DMS 273 treated with DMSO at 0.1 percent for 48 hours (cell line): ENCODE results near the gene KIF11.
A peak's percentile ranks its signal among the peaks of the same experiment; 100 is the strongest.
"Not testable (repeated sequence)": the region's sequence is repeated elsewhere in the genome, so short reads cannot be mapped to it uniquely, and the experiment has no call there.

Experiments
- DNase-seq: peaks from one replicate; lab custom pipeline; 2025; lab: John Stamatoyannopoulos, UW

The KIF11 gene

DNA sequence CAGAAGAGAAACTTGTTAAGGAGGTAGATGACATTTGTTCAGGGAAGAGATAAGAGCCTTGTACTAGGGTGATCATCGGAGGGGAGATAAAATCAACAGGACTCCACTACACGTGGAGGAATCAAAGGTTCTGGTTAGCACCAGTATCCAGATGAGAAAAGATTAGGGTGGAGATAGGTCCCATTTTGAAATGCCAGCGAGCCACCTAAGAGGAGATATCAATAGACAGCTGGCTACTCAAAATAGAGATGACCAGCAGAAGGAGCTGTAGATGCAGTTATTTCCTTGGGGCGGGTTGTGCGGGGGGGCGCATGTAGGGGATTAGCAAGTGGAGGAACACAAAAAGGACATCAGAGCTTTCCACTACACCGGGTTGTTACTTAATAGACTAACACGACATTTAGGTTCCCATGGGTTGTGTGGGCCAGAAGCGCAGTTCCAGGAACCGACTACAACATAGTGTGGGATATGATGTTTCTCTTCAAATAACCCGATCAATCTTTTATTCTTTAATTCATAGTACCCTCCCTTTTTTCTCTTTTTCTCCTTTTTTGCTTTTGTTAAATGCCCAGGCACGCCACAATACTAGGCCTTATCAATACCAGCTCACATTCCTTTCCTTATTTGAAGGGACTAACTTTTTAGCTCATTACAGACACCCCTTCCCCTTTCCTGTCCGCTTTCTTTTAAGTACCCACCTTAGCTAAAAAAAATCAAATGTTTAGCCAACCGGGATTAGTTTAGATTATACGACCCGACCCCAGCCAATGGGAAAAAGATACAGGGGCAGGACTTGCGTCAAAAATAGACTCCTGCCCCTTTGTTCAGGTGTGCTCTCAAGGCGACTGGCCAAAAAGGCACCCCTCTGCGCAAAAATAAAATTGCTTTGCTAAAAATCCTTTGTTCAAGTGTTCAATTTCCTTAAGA, 2.0 kb upstream of the KIF11 start:
- peak; percentile 10 for DNase-seq

GRCh38 chr10:92591550-92592022, 1.3 kb upstream of the KIF11 start:
- DNase-seq = peak; percentile 27

GRCh38 chr10:92593619-92594588, 974 bp downstream of the KIF11 start:
- DNase-seq = no peak

DNA sequence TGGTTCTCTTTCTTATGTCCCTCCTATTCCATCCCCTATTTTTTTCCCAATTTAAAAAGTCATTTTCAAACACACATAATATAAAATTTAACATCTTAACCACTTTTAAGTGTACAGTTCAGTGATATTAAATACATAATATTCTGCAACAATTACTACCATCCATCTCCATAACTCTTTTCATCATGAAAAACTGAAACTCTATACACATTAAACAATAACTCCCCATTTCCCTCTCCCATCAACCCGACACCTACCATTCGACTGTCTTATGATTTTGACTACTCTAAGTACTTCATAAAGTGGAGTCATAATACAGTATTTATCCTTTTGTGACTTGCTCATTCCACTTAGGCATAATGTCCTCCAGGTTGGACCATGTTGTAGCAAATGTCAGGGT, 2.6 kb downstream of the KIF11 start:
- no peak for DNase-seq

DNA sequence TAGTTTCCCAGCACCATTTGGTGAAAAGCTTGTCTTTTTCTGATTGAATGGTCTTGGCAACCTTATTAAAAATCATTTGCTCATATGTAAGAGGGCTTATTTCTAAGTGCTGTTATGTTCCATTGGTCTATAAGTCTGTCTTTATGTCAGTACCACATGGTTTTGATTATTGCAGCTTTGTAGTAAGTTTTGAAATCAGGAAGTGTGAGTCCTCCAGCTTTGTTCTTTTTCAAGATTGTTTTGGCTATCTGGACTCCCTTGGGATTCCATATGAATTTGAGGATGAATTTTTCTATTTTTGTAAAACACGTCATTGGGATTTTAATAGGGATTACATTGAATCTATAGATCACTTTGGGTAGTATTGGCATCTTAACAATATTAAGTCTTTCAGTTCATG, 5.4 kb downstream of the KIF11 start:
- no peak for DNase-seq

DNA sequence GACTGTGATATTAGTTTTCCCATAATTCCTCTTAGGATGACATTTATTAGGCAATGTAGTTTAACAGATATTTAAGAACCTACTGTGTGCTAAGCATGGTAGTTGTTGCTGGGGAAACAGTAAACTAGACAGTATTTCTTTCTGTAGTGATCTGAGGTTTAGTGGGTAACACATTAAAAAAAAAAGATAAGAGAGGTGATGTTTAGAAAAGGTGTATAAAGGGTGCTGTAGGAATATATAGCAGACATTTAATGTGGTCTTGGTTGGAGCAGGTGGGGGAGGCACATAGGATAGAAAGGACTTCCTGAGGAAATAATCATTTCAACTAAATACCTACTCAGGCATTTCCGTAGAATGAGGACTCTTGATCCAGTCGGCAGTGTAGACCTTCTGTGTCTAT, 11.9 kb downstream of the KIF11 start:
- no peak for DNase-seq

- DNase-seq = no peak
These were observed 22.6 kb downstream of the KIF11 start for GRCh38 chr10:92615515-92615914.

DNA sequence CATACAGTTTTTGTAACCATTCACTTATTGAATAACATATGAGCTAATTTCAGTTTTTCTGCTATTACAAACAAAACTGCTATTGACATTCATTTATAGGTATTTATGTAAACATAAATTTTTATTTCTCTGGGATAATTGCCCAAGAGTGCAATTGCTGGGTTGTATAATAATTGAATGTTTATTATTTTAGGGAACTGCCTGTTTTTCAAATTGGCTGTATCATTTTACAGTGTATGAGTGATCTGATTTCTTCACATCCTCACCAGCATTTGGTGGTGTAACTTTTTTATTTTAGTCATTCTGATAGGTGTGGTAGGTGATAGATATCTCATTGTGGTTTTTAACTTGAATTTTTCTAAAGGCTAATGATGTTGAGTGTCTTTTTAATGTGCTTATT, 26.4 kb downstream of the KIF11 start:
- no peak for DNase-seq

GRCh38 chr10:92627845-92628480, 35.0 kb downstream of the KIF11 start:
- no peak for DNase-seq

DNA sequence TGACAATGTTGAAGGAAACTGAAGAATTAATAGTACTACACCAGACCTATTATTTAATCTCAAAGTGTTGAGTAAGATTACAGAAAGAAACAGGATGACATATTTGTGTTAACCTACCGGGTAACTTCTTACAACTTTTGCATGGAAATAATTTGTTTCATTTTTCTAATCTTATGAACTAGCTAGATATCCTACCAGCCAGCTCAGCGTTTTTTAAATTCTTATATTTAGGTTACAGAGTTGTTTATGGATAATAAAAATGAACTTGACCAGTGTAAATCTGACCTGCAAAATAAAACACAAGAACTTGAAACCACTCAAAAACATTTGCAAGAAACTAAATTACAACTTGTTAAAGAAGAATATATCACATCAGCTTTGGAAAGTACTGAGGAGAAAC, 37.0 kb downstream of the KIF11 start:
- no peak for DNase-seq

GRCh38 chr10:92638037-92638436, 45.1 kb downstream of the KIF11 start:
- no peak for DNase-seq

DNA sequence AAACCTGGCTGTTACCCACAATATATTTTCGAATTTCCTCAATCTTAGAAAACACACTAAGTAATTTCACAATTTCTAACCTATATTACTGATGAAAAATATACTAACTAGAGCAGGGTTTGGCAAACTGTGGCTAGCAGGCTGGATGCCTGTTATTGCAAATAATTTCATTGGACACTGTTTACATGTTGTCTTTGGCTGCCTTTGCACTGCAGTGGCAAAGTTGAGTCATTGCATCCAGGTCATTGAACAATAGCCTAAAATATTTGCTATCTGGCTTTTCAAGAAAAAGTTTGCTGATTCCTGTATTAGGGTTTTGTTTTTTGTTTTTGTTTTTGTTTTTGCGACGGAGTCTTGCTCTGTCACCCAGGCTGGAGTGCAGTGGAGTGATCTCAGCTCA, 47.2 kb downstream of the KIF11 start:
- DNase-seq = no peak

DNA sequence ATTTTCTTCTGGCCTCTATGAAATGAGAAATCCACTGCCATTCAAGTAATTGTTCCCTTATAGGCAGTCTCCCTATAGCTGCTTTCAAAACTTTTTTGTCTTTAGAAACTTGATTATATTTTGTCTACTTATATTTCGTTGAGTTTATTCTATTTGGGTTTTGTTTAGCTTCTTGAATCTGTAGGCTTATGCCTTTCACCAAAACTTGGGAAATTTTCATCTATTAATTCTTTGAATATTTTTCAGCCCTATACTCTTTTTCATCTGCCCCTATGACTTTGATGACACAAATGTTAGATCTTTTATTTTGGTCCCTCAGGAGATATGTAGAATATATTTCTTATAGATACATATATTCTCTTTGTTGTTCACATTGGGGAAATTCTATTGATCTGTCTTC, 48.6 kb downstream of the KIF11 start:
- no peak for DNase-seq

- no peak for DNase-seq
These were observed 52.0 kb downstream of the KIF11 start for GRCh38 chr10:92644921-92645320.

DNA sequence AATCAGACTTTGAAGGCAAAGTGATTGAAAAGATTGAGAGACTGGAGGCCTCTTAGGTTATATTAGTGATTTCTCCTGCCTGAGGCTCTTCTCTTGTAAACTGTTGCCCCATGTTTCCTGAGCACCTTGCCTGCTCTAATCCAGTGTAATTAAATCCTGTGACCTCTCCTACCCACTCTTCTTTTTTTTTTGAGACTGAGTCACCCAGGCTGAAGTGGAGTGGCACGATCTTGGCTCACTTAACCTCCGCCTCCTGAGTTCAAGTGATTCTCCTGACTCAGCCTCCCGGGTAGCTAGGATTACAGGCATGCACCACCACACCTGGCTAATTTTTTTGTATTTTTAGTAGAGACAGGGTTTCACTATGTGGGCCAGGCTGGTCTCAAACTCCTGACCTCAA, 57.9 kb downstream of the KIF11 start:
- not testable (repeated sequence) for DNase-seq

DNA sequence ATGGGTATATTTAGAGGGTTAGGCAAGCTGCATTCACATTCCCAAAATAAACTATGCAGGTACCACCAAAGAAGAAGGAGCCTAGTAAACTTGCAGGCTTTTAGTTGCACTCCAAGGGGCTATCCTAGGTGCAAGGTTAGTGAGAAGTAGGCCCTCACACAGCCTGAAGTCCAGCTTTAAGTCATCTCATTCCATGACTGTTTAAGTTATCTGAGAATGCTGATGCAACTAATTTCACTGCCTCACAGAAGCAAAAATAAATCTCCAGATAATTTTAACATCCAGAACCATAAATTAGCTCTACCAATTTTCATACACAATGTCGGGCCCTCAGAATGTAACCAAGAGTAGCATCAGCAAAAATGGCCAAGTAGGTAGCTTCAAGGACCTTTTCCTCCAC, 62.5 kb downstream of the KIF11 start:
- no peak for DNase-seq

DNA sequence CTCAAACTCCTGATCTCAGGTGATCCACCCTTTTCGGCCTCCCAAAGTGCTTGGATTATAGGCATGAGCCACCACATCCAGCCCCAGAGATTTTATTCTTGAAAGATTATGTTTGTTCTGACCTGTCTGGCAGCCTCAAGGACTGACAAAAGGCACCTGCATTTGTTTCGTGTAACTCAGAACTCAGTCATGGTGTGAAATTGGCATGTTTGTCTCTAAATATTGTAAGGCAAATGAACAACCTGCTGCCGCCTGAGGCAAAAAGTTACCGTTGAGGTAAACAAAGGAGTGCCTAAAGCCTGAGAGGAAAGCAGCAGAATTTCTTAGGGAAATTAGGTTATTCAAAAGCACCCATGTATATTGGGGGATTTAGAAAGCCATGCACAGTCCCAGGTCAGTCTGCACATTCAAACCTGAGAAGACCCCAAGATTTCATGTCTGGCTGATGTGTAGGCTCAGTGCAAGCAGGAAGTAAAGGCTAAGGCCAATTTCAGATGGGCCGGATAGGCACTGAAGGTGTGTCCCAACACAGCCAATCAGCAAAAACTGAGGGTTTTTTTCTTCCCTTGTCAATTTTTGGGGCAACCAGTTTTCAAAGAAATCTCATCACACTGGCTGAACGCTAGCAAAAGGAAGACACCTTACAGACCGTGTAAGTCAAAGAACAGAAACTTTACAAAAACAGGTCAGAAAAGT, 63.5 kb downstream of the KIF11 start:
- no peak for DNase-seq

DNA sequence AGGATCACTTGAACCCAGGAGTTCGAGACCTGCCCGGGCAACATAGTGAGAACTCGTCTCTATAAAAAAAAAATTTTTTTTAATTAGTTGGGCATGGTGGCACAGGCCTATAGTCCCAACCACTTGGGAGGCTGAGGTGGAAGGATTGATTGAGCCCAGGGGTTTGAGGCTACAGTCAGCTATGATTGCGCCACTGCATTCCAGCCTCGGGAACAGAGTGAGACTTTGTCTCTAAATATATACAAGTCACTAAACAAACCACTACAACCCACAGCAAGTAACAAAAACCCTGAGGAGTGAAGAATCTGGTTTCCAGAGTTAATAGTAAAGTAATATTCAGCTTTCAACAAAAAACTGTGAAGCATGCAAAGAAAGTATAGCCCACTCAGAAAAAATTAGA, 64.1 kb downstream of the KIF11 start:
- no peak for DNase-seq

DNA sequence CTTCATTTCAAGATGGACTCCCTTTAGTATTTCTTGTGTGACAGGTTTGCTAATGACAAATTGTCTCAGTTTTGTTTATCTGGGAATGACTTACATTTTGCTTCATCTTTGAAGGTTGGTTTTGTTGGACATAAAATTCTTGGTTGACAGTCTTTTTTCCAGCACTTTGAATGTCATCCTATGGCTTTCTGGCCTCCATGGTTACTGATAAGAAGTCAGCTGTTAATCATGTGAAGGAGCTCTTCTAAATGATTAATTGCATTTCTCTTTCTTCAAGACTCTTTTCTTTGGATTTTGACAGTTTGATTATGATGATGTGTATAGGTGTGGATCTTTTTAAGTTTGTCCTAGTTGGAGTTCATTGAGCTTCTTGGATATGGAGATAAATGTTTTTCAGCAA, 69.9 kb downstream of the KIF11 start:
- DNase-seq = no peak

- no peak for DNase-seq
These were observed 71.4 kb downstream of the KIF11 start for GRCh38 chr10:92664322-92664721.

GRCh38 chr10:92667078-92667477, 74.1 kb downstream of the KIF11 start:
- no peak for DNase-seq

DNA sequence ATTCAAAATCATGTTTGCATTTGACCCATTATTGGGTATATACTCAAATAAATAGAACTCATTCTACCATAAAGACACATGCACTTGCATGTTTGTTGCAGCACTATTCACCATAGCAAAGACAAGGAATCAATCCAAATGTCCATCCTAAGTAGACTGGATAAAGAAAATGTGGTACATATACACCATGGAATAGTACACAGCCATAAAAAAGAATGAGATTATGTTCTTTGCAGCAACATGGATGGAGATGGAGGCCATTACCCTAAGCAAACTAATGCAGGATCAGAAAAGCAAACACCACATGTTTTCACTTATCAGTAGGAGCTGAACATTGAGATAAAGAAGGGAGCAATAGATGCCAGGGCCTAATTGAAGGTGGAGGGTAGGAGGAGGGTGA, 84.8 kb downstream of the KIF11 start:
- DNase-seq = no peak
